Measurements from ENCODE around the gene KMT2C. TPM values are rescaled to one million over a fixed set of nuclear protein-coding genes. Genes with fewer than 3 reads are reported as not detected.
"Not testable (repeated sequence)": the region's sequence is repeated elsewhere in the genome, so short reads cannot be mapped to it uniquely, and the experiment has no call there.

KMT2C gene
- total RNA-seq, 2 donors from 2014 or later = 78.8 to 88.9 TPM

GRCh38 chr7:152336754-152337368 lies 98.9 kb downstream of the KMT2C start:
- no peak for DNase-seq (ENCODE audit: low spot score)
- intact Hi-C loops (cut with DNase I) = no loop called here

GRCh38 chr7:152335900-152336571 lies 99.8 kb downstream of the KMT2C start:
- DNase-seq (ENCODE audit: low spot score) = no peak
- intact Hi-C loops (cut with DNase I) = no loop called here

GRCh38 chr7:152333134-152333533 lies 102.7 kb downstream of the KMT2C start:
- intact Hi-C loops (cut with DNase I) = no loop called here
- DNase-seq (ENCODE audit: low spot score) = no peak

GRCh38 chr7:152330827-152331226 lies 105.0 kb downstream of the KMT2C start:
- no peak for DNase-seq (ENCODE audit: low spot score)
- intact Hi-C loops (cut with DNase I) = no loop called here

- intact Hi-C loops (cut with DNase I) = no loop called here
- DNase-seq (ENCODE audit: low spot score) = no peak
Measured at GRCh38 chr7:152329469-152329868, 106.3 kb downstream of the KMT2C start.

- DNase-seq (ENCODE audit: low spot score) = no peak
- intact Hi-C loops (cut with DNase I) = no loop called here
Measured at GRCh38 chr7:152328234-152328633, 107.6 kb downstream of the KMT2C start.

- intact Hi-C loops (cut with DNase I) = no loop called here
Measured at GRCh38 chr7:152315845-152316244, 120.0 kb downstream of the KMT2C start.

GRCh38 chr7:152313831-152314604 lies 121.8 kb downstream of the KMT2C start:
- no peak for DNase-seq (ENCODE audit: low spot score)
- intact Hi-C loops (cut with DNase I) = no loop called here

More at GRCh38 chr7:152315845-152316244, 120.0 kb downstream of the KMT2C start:
- DNase-seq (ENCODE audit: low spot score) = no peak

GRCh38 chr7:152313217-152313616 lies 122.6 kb downstream of the KMT2C start:
- intact Hi-C loops (cut with DNase I) = no loop called here
- no peak for DNase-seq (ENCODE audit: low spot score)

GRCh38 chr7:152312316-152312715 lies 123.5 kb downstream of the KMT2C start:
- DNase-seq (ENCODE audit: low spot score) = no peak
- intact Hi-C loops (cut with DNase I) = no loop called here

- intact Hi-C loops (cut with DNase I) = no loop called here
- DNase-seq (ENCODE audit: low spot score) = no peak
Measured at GRCh38 chr7:152307902-152308301, 127.9 kb downstream of the KMT2C start.

- DNase-seq (ENCODE audit: low spot score); intact Hi-C loops (cut with DNase I): not testable (repeated sequence)
Measured at GRCh38 chr7:152299542-152300143, 136.2 kb downstream of the KMT2C start.

- intact Hi-C loops (cut with DNase I) = no loop called here
- DNase-seq (ENCODE audit: low spot score) = no peak
Measured at GRCh38 chr7:152292897-152293296, 142.9 kb downstream of the KMT2C start.

GRCh38 chr7:152286972-152287371 lies 148.8 kb downstream of the KMT2C start:
- intact Hi-C loops (cut with DNase I); DNase-seq (ENCODE audit: low spot score): not testable (repeated sequence)

GRCh38 chr7:152286219-152286618 lies 149.6 kb downstream of the KMT2C start:
- DNase-seq (ENCODE audit: low spot score); intact Hi-C loops (cut with DNase I): not testable (repeated sequence)

GRCh38 chr7:152284998-152285397 lies 150.8 kb downstream of the KMT2C start:
- DNase-seq (ENCODE audit: low spot score); intact Hi-C loops (cut with DNase I): not testable (repeated sequence)

GRCh38 chr7:152277687-152278086 lies 158.1 kb downstream of the KMT2C start:
- DNase-seq (ENCODE audit: low spot score); intact Hi-C loops (cut with DNase I): not testable (repeated sequence)

- intact Hi-C loops (cut with DNase I); DNase-seq (ENCODE audit: low spot score): not testable (repeated sequence)
Measured at GRCh38 chr7:152270427-152270826, 165.4 kb downstream of the KMT2C start.

GRCh38 chr7:152266859-152267258 lies 168.9 kb downstream of the KMT2C start:
- DNase-seq (ENCODE audit: low spot score); intact Hi-C loops (cut with DNase I): not testable (repeated sequence)

- intact Hi-C loops (cut with DNase I); DNase-seq (ENCODE audit: low spot score): not testable (repeated sequence)
Measured at GRCh38 chr7:152264915-152265314, 170.9 kb downstream of the KMT2C start.

Data from posterior vena cava (tissue), 2 donors.